ENCODE data around the gene TTLL1.

The TTLL1 gene

GRCh38 chr22:42993651-42994275, 95.4 kb downstream of the TTLL1 start:
- DNase-seq (ENCODE audit: low spot score), result no peak

DNA sequence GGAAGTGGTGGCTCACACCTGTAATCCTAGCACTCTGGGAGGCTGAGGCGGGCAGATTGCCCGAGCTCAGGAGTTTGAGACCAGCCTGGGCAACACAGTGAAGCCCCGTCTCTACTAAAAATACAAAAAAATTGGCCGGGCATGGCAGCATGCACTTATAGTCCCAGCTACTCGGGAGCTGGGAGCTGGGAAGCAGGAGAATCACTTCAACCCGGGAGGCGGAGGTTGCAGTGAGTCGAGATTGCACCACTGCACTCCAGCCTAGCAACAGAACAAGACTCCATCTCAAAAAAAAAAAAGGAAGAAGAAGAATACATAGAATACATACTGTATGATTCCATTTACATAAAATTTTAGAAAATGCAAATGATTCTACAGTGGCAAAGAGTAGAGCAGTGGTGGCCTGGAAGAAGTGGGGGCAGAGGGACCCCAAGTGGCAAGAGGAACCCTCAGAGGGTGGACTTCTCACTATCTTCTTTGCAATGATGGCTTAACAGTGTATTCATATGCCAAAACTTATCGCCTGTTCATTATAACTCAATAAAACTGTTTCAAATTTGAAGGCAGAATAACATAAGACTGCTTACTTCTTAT, 96.2 kb downstream of the TTLL1 start:
- no peak for DNase-seq (ENCODE audit: low spot score)

DNA sequence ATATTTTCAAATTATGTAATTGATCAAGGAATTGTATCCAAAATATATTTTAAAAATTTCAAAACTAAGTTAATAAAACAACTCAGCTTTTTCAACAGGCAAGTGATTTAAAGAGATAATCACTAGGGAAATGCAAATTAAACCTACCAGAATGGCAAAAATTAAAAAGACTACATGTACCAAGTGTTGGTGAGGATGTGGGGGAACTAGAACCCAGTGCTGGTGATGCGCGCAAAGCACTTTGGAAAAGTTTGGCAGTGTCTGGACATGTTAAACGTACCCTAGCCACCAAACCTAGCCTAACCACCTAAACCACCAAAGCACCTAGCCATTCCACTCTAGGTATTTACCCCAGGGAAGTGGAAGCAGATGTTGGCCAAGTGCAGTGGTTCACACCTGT, 97.1 kb downstream of the TTLL1 start:
- no peak for DNase-seq (ENCODE audit: low spot score)

GRCh38 chr22:42991010-42991651, 98.1 kb downstream of the TTLL1 start:
- DNase-seq (ENCODE audit: low spot score), result no peak

DNA sequence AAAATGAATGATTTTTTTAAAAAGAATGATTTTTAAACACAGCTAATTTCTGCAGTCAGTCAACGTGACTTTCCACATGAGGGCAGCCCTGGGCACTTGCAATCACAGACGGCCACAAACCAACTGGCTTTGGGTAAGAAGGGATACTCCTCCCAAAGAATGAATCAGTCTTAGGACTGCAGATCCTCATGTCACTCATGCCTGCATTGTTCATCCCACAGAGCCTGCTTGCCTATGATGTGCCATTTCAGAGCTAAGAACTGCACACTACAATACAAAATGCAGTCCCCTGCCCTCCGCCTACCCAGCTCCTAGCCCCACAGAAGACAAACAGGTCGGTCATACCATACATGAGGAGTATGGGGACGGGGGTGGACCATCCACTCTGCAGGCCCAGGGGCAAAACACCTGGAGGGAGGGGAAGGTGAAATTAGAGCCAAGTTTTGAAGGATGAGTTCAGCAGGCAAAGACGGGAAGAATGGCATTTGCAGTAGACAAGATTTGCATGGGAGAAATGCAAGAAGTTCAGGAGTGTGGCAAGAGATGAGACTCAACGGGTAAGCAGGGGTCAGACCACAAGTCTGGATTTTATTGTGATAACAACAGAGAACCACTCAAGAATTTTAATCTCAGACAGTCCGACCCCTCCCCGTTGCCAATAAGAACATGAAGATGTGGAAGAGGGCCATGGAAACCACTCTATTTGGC, 98.9 kb downstream of the TTLL1 start:
- DNase-seq (ENCODE audit: low spot score), result peak; percentile 36

All from Ammon's horn (tissue), 1 donor.